Forelimb muscle (tissue), 1 donor: ENCODE data around the gene GZMM. TPM values are rescaled to one million over a fixed set of nuclear protein-coding genes. Genes with fewer than 3 reads are reported as not detected.
A peak's percentile ranks its signal among the peaks of the same experiment; 100 is the strongest.

ENCODE experiments used
- DNase-seq: peaks from one replicate; pipeline ENCODE4 v3.0.0-alpha.2; 2013; ENCODE audit warnings: low read depth
- polyA plus RNA-seq: library from polyadenylated mRNA; unstranded; fragments of 120-200 nt; gene quantifications from one replicate; pipeline ENCODE4 v1.2.1, GENCODE V29; 2013; ENCODE audit not compliant: insufficient read length

GZMM gene
- polyA plus RNA-seq, 1 donor: 0.49 TPM

DNA sequence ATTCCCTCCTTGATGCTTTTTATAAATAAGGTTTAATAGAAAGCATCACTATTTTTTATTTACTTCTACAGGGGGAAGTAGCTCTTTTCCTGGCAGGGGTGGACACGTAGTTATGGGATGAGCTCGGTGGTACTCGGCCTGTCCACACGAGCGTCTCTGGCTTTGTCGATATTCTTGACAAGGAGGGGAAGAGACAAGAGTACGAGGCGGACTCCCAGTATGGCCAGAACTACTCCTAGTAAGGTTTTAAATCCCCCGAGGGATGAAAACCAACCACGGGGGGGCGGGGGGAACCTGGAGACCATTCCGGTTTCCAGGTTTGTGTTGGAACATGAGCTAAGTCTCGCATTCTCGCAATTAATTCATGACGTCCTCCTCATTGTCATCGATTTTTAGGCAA is 23.0 kb downstream of the GZMM start:
- DNase-seq: no peak

DNA sequence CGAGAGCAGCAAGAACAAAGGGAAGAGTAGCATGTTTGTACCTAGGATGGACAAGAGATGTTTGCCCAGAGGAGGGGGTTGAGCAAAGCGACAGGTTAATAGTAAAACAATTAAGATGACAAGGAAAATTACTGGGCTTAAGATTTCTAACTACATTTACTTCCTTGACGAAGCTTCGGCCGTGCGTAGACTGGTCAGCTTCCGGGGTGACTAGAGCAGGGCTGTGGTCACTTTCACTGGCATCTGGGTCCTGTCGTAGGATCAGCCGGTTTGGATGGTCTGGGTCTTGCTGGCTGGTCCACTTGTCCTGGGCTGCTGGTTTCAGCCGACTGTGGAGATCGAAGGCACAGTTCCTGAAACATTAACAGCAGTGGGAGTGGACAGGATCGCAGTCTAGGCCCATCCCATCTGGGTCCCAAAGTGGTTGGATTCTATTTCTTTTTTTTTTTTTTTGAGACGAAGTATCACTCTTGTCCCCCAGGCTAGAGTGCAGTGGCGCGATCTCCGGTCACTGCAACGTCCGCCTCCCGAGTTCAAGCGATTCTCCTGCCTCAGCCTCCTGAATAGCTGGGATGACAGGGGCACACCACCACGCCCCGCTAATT is 23.5 kb downstream of the GZMM start:
- no peak for DNase-seq

DNA sequence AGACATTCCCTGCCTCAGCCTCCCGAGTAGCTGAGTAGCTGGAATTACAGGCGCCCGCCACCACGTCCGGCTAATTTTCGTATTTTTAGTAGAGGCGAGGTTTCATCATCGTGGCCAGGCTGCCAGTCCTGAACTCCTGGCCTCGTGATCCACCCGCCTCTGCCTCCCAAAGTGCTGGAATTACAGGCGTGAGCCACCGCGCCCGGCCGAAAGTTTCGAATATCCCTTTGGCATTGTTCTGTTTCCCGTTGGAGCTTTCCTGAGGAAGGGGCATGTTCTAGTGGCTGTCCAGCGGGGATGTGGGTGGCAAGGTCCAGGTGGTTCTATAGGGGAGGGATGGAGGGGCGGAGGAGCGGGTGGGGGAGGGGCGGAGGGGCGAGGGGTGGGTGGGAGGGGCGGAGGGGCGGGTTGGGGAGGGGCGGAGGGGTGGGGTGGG is 26.4 kb downstream of the GZMM start:
- no peak for DNase-seq

DNA sequence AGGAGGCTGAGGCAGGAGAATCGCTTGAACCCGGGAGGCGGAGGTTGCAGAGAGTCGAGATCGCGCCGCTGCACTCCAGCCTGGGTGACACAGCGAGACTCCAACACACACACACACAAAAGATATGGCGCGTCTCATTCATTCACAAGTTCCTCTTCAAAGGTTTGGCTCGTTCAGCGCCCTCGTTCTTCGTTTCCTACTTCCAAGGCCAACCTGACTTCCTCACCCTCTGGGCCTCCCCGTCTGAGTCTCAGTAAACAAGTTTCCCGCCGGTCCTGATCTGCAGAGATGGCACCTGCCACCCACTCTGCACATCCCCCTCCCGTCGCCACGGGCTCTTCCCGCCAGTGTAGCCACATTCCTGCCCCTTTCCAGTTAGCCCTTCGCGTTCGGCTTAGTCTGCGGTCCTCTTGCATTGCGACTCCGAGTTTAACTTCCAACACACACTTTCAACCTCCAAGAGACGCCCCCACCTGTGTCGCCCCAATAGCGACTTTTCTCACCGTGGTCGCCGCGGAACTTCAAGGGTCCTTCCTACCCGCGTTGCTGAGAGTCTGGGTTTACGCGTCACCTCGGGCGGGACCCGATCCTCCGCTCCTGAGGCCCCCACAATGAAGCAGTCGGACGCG is 27.2 kb downstream of the GZMM start:
- DNase-seq: no peak

DNA sequence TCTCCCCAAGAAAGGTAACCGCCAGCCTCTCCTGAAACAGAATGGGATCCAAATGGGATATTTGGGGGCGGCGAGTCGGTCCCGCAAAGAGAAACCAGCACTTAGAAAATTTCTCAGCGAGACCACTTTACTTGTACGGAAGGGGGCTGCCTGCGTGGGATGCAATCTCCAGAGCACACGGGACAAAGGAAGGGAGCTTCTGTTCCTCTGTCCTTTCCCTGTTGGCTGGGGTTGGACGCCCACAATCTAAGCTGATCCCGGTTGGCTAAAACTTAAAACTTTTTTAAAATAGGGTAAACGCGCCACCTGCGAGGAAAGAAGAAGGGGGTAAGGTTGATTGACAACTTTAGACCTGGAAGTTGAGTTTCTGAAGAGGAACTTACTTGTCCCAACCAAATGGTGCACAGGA is 27.7 kb downstream of the GZMM start:
- DNase-seq: no peak

DNA sequence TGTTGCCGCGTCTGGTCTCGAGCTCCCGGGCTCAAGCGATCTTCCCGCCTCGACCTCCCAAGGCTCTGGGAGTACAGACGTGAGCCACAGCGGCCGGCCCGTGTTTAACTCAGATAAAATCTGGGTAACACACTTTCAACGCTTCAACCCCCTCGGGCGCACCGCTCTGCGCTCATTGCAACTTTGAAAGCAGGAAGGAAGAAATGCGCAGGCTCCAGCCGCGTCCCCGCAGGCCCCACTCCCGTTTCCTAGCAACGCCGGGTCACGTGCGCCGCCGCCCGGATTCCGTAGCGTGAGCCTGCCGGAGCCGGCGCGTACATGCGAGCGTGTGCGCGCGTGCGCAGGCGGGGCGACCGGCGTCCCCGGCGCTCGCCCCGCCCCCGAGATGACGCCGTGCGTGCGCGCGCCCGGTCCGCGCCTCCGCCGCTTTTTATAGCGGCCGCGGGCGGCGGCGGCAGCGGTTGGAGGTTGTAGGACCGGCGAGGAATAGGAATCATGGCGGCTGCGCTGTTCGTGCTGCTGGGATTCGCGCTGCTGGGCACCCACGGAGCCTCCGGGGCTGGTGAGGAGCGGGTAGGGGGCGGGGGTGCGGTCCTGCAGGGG is 28.4 kb downstream of the GZMM start, which contains the start of gene BSG:
BSG (plus strand) TSS at position 457 of the 603 bp plus-strand sequence; CDS start at position 496, 39 bp downstream.
- peak; percentile 91 for DNase-seq

DNA sequence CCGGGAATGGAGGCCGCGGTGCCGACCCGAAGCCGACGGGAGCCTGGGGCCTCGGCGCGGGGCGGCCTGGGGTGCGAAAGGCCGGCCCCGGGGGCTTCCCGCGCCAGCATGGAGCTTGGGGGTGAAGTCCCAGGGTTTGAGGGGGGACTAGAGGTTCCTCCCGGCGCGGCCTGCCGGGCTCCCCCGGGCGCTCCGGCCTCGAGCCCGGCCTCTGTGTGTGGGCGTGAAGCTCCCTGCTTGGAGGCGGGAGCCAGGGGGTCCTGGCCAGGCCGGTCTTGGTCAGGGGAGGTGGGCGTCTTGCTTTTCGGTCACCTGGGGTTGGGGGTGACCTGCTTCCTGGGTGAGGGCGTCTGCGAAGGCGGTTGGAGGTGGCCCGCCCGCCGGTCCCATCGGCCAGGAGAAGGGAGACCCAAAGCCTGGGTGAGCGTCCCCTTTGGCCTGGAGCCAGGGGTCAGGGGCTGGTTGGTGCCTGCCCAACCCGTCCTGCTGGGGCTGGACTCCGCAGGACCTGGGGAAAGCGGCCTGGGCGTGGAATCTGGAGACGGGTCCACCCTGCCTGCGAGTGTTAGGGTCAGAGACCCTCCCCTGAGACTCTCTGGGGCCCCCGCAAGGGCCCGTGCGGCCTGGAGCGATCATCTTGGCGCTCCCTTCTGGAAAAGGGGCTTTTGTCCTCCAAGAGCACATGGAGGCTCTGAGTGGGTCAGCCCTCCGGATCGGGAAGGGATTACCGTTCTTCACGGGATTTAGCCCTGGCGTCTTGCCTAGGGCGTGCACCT is 29.1 kb downstream of the GZMM start:
- DNase-seq: no peak

DNA sequence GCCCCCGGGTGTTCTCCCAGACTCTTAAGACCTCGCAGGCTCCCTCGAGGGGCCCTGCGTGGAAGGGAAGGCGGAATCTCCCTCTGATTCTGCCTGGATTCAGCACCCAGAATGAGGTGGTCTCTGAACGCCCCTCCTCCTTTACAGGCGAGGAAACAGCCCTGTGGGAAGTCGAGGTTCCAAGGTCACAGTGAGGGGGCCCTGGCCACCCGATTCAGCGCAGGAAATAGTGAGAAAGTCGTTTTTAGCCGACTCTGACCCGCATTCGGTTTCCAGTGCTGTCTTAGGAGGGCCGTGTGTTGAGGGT is 29.6 kb downstream of the GZMM start:
- no peak for DNase-seq

DNA sequence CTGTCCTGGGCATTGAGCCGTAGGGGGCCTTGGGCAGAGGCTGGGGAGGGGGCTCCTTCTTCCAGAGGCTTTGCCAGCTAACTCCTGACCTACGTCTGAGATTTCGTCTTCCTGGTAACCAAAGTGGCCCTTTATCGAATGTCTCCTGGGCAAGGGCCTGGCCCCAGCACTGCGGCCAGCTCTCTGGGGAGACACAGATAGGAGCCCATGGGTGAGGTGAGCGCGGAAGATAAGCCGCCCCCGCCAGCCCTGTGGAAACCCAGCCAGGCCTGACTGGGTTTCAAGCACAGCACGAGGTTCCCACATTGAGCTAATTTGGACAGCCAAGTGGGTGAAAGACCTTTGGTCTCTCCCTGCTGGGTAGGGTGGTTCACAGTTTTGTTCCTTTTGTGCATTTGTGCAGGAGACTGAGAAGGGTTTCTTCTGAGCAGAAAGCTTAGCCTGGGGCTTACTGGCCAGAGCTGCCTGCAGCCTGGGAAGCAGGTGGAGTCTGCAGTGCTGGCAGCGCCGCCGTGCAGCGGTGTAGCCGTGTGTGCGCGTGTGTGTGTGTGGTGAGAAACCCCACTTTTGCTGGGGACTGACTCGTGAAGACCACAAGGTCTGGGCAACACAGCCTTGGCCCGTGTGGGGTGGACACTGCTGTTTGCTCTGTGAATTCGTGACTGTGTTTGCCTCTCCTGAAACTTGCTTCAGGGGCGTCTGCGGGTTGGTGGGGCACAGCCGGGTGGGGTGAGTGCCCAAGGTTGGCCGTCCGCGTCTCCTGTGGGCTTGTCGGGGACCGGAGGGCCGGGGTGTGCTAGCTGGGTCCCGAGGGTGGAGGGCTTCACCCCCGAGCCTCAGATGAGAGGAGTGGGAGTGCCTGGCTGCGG is 31.0 kb downstream of the GZMM start:
- DNase-seq: no peak

DNA sequence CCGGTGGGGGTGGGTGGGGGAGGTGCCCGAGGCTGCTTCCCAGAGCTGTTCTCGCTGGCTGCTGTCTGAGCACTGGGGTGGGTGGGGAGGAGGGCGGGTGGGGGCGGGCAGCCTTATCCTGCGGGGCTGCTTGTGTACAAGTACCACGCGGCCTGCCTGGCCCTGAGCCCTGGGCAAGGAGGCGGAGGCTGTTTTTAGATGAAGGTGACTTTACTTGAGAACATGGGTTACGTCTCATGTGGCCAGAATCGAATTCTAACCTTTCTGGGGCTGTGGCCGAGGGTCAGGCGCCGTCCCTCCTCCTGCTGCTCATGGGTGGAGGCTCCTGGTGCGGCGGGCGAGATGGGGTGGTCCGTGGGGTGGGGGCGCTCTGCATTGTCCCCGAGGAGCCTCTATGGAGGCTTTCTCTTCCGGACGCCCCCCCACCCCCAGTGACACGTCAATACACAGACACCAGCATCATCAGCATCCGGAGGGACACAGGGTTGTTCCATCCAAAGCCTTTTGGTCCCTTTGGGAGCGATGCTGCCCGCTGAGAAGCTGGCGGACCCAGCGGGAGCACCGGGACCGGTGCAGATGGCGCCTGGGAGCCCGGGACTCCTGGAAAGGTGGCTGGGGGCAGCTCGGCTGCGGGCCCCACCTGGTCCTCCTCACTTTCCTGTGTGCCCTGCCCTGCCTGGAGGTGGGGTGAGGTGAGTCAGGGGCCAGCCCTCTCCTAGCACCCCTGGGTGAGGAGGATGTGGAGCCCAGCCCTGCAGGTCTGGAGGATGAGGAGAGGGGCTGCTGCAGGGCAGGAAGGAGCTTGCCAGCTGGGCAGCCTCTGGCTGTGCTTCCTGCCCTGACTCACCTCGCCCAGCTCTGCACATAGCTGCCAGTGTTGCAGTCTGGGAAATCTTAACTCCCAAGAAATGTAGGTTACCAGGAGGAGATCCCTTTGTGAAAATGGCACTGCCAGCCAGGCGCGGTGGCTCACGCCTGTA is 32.0 kb downstream of the GZMM start:
- DNase-seq: no peak

DNA sequence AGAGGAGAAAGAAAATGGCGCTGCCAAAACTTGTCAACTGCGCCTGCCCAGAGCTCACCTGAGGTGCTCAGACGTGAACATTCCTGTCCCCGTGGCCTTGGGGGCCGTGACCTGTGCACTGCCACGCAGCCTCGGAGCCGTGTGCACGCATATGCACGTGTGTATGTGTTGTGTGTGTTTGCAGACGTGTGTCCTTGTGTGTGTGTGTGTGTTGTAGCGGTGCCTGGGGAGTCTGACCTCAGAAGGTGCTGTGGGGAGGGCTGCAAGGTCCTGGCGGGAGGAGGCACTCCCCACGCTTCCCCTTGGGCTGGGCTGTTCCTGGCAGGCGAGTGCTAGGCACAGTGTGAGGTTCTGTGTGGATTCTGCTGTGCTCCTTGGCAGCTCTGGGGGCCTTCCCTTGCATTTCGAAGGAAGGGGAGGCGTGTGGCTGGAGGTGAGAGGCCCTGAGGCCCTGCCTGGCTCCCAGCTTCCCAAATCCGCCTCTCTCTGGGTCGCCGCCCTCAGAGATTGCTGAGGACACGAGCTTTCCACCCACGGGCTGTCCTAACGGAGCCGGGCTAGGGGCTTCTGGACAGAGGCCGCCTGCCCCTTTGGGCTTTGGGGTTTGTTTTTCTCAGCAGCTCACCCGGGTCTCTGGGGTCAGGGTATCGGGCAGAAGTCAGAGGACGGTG is 33.0 kb downstream of the GZMM start:
- no peak for DNase-seq

DNA sequence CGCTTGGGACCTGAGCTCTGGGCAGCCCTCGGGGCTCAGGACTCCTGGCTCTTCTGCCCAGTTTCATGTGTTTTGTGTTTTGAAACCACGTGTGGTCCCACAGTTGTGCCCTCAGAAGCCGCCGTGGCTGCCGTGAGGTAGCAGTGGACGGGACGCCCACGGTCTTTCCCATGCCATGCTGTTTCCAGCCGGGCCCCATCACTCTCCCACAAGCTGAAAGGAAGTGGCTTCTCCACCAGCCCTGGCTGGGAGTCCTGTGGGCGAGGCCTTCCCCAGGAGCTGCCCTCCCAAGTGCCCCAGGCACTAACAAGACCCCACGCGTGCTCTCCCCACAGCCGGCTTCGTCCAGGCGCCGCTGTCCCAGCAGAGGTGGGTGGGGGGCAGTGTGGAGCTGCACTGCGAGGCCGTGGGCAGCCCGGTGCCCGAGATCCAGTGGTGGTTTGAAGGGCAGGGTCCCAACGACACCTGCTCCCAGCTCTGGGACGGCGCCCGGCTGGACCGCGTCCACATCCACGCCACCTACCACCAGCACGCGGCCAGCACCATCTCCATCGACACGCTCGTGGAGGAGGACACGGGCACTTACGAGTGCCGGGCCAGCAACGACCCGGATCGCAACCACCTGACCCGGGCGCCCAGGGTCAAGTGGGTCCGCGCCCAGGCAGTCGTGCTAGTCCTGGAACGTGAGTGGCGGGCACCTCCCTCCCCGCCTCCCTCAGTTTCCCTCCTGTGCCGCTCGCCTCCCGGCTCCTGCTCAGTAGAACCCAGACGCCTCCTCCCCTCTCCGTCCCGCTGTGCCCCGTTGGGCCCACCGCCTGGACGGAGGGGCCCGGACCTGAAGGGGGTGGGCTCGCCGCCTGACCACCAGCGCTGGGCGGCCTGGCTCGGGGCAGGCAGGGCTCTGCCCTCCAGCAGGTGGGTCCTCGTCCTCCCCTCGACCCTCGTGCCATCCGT is 33.9 kb downstream of the GZMM start:
- DNase-seq: no peak

DNA sequence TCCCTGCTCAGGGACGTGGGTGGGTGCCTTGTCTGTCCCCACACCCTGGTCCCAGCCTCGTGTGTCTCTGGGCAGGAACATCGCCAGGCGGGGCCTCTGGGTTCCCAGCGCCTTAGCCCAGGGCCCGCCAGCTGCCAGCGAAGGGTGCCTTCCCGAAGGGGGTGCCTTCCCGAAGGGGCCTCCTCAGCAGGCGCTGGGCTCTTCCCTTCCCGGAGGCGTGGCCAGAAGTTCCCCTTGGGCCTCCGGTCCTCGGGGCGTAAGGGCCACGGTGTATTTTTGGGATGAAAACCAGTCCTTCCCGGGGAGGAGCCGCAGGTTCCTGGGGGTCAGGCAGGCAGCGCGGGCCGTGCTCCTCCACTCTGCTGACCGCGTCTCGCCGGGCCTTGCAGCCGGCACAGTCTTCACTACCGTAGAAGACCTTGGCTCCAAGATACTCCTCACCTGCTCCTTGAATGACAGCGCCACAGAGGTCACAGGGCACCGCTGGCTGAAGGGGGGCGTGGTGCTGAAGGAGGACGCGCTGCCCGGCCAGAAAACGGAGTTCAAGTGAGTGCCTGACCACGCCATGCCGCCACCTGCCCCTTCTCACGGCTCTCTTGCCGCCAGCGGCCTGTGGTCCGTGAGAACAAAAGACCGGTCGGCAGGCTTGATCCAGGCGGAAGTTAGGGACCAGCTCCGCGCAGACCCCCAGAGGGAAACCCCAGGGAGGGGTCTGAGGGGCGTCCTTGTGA is 35.4 kb downstream of the GZMM start:
- DNase-seq: no peak

DNA sequence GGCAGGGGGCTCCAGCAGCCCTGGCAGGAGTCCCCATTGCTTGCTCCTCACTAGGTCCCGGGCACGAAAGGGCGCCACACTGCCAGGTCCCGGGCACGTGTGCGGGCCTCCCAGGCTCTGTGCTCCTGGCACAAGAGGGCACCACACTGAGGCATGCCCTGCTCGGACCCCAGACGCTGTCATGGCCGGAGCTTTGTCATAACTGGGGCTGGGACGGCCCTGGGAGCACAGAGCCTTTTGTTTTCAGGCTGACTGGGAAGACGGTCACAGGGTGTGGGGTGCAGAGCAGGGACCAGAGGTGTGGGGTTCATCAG is 35.9 kb downstream of the GZMM start:
- DNase-seq: no peak

DNA sequence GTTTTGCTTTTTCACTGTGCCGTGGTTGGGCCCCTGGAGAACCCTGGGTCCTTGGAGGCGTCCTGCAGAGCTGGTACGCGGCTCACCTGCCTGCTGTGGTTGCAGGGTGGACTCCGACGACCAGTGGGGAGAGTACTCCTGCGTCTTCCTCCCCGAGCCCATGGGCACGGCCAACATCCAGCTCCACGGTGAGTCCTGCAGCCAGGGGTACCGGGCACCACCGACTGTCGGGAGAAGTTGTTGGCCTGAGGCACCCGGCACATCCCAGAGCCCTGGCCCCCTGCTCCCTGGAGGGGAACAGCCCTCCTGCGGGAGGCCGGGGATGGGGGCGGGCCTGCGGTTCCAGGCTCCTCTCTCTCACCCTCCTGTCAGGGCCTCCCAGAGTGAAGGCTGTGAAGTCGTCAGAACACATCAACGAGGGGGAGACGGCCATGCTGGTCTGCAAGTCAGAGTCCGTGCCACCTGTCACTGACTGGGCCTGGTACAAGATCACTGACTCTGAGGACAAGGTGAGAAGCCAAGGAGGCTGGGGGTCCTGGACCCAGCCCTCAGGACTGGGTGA is 36.5 kb downstream of the GZMM start:
- no peak for DNase-seq

DNA sequence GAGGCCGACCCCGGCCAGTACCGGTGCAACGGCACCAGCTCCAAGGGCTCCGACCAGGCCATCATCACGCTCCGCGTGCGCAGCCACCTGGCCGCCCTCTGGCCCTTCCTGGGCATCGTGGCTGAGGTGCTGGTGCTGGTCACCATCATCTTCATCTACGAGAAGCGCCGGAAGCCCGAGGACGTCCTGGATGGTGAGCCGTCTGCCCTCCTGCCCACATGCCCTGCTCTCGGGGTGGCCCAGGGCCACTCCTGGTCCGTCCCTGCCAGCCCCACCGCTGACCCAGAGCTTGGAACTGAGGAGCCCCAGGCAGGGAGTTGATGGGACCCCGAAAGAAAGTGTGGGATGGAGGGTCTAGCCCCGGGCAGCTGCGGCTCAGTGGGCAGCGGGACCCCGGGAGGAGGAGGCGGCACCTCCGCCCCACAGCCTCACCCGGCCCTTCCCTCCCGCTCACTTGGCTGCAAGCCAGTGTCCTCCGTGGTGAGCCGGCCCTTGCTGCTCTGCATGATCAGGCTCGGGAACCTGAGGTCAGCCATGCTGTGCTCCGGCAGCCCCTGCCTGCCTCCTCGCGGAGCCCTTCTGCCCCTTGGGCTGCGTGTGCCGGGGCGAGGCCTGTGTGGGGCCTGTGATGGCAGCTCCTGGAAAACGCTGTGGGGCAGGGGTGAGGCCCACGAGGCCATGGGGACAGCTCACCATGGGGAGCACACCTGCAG is 37.7 kb downstream of the GZMM start:
- DNase-seq: no peak

DNA sequence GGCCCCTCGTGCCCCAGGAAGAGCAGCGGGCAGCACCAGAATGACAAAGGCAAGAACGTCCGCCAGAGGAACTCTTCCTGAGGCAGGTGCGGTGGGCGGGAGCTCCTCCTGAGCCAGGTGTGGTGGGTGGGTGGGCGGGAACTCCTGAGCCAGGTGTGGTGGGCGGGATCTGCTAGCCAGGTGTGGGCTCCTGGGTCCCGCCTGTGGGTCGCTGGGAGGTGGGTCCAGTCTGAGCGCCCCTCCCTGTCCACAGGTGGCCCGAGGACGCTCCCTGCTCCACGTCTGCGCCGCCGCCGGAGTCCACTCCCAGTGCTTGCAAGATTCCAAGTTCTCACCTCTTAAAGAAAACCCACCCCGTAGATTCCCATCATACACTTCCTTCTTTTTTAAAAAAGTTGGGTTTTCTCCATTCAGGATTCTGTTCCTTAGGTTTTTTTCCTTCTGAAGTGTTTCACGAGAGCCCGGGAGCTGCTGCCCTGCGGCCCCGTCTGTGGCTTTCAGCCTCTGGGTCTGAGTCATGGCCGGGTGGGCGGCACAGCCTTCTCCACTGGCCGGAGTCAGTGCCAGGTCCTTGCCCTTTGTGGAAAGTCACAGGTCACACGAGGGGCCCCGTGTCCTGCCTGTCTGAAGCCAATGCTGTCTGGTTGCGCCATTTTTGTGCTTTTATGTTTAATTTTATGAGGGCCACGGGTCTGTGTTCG is 38.8 kb downstream of the GZMM start:
- DNase-seq: no peak
